ENCODE results near the gene TWF2. TPM values are rescaled to one million over a fixed set of nuclear protein-coding genes. Genes with fewer than 3 reads are reported as not detected.

The TWF2 gene
- total and polyA plus RNA-seq, 2 of the 13 experiments (the other 11 are each of a cell fraction or from before 2014, with no cell fraction given) = 45.5 to 108 TPM

DNA sequence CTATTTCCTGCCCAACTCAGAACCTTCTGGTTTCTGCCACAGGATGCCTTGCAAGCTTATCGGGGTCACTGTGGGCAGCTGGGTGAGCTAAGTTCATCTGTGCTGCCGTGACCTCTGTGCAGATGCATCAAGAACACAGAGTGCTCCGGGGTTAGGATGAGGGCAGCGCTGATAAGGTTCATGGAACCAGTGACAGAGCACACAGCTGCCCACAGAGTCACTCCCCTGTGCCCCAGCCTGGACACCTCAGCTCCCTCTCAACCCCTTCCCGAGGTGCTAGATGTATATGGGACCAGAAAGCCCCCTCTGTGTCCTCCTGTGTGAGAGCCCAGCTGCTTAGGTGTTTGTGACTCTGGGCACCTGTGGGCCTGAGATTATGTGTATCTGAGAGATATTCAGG is 56.8 kb downstream of the TWF2 start (continued):
- TF ChIP-seq, protein P1, sequence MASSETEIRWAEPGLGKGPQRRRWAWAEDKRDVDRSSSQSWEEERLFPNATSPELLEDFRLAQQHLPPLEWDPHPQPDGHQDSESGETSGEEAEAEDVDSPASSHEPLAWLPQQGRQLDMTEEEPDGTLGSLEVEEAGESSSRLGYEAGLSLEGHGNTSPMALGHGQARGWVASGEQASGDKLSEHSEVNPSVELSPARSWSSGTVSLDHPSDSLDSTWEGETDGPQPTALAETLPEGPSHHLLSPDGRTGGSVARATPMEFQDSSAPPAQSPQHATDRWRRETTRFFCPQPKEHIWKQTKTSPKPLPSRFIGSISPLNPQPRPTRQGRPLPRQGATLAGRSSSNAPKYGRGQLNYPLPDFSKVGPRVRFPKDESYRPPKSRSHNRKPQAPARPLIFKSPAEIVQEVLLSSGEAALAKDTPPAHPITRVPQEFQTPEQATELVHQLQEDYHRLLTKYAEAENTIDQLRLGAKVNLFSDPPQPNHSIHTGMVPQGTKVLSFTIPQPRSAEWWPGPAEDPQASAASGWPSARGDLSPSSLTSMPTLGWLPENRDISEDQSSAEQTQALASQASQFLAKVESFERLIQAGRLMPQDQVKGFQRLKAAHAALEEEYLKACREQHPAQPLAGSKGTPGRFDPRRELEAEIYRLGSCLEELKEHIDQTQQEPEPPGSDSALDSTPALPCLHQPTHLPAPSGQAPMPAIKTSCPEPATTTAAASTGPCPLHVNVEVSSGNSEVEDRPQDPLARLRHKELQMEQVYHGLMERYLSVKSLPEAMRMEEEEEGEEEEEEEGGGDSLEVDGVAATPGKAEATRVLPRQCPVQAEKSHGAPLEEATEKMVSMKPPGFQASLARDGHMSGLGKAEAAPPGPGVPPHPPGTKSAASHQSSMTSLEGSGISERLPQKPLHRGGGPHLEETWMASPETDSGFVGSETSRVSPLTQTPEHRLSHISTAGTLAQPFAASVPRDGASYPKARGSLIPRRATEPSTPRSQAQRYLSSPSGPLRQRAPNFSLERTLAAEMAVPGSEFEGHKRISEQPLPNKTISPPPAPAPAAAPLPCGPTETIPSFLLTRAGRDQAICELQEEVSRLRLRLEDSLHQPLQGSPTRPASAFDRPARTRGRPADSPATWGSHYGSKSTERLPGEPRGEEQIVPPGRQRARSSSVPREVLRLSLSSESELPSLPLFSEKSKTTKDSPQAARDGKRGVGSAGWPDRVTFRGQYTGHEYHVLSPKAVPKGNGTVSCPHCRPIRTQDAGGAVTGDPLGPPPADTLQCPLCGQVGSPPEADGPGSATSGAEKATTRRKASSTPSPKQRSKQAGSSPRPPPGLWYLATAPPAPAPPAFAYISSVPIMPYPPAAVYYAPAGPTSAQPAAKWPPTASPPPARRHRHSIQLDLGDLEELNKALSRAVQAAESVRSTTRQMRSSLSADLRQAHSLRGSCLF (CRISPR knock-in tag; IDR thresholded peaks at IDR 0.05; ENCODE audit: borderline replicate concordance) = no peak
- peak; percentile 52 for TF ChIP-seq SALL1 (CRISPR knock-in tag; IDR thresholded peaks at IDR 0.05)
- TF ChIP-seq SMC3 (IDR thresholded peaks at IDR 0.05; ENCODE audit: low read length) = no peak
- no peak for TF ChIP-seq NRL (CRISPR knock-in tag; IDR thresholded peaks at IDR 0.05; ENCODE audit: borderline replicate concordance)
- no peak for TF ChIP-seq CENPBD1 (CRISPR knock-in tag; IDR thresholded peaks at IDR 0.05; ENCODE audit: borderline replicate concordance, low read depth)
- TF ChIP-seq RXRB (CRISPR knock-in tag; IDR thresholded peaks at IDR 0.05; ENCODE audit: borderline replicate concordance) = peak; percentile 80
- 0 out of 2 replicates have a peak, but pooled peaks have one; percentile 31 for TF ChIP-seq ZNF782 (CRISPR knock-in tag; IDR thresholded peaks at IDR 0.05; ENCODE audit: borderline replicate concordance)
- no peak for TF ChIP-seq ZNF253 (CRISPR knock-in tag; IDR thresholded peaks at IDR 0.05; ENCODE audit: borderline replicate concordance)
- TF ChIP-seq, protein P2, sequence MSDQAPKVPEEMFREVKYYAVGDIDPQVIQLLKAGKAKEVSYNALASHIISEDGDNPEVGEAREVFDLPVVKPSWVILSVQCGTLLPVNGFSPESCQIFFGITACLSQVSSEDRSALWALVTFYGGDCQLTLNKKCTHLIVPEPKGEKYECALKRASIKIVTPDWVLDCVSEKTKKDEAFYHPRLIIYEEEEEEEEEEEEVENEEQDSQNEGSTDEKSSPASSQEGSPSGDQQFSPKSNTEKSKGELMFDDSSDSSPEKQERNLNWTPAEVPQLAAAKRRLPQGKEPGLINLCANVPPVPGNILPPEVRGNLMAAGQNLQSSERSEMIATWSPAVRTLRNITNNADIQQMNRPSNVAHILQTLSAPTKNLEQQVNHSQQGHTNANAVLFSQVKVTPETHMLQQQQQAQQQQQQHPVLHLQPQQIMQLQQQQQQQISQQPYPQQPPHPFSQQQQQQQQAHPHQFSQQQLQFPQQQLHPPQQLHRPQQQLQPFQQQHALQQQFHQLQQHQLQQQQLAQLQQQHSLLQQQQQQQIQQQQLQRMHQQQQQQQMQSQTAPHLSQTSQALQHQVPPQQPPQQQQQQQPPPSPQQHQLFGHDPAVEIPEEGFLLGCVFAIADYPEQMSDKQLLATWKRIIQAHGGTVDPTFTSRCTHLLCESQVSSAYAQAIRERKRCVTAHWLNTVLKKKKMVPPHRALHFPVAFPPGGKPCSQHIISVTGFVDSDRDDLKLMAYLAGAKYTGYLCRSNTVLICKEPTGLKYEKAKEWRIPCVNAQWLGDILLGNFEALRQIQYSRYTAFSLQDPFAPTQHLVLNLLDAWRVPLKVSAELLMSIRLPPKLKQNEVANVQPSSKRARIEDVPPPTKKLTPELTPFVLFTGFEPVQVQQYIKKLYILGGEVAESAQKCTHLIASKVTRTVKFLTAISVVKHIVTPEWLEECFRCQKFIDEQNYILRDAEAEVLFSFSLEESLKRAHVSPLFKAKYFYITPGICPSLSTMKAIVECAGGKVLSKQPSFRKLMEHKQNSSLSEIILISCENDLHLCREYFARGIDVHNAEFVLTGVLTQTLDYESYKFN (CRISPR knock-in tag; conservative IDR thresholded peaks at IDR 0.05) = peak; percentile 55
- TF ChIP-seq ARNT (IDR thresholded peaks at IDR 0.05) = no peak
- TF ChIP-seq KIAA2018 (CRISPR knock-in tag; IDR thresholded peaks at IDR 0.05; ENCODE audit: borderline replicate concordance) = no peak
- TF ChIP-seq KDM4B (CRISPR knock-in tag; IDR thresholded peaks at IDR 0.05) = no peak
